Measurements from ENCODE around the gene RPS29.

Gene RPS29

GRCh38 chr14:49549446-49549845 is 36.7 kb downstream of the RPS29 start:
- no peak for DNase-seq

GRCh38 chr14:49546766-49547165 is 39.4 kb downstream of the RPS29 start:
- DNase-seq: no peak

GRCh38 chr14:49545716-49546115 is 40.5 kb downstream of the RPS29 start:
- no peak for DNase-seq

- DNase-seq: peak; percentile 74
These were observed 41.1 kb downstream of the RPS29 start for GRCh38 chr14:49545071-49545470.

- DNase-seq: no peak
These were observed 45.1 kb downstream of the RPS29 start for GRCh38 chr14:49541049-49541448.

- DNase-seq: no peak
These were observed 47.3 kb downstream of the RPS29 start for GRCh38 chr14:49538852-49539251.

Data from islet precursor cell (in vitro differentiated cells).